B cell (primary cell): Measurements from ENCODE around the gene HACD4.

Source experiments
- CTCF ChIP-seq: fragments of 200-600 bp; IDR thresholded peaks from one replicate; pipeline ENCODE4 v1.8.0; 2022; ENCODE audit warnings: antibody characterized with exemption, mild to moderate bottlenecking
- EZH2 ChIP-seq: IDR thresholded peaks from 2 replicates; pipeline ENCODE4 v1.6.1; 2012; ENCODE audit warnings: borderline replicate concordance, low read depth, mild to moderate bottlenecking, moderate library complexity, low read length; ENCODE audit not compliant: insufficient read depth, poor library complexity, severe bottlenecking

- TF ChIP-seq CTCF, result no peak
- no peak for TF ChIP-seq EZH2
Measured at GRCh38 chr9:21070906-21071305, 39.5 kb upstream of the HACD4 start.
